GM19468 (cell line): ENCODE results near the gene MED13L.
"Not testable (repeated sequence)": the region's sequence is repeated elsewhere in the genome, so short reads cannot be mapped to it uniquely, and the experiment has no call there.

Experiments
- ATAC-seq: cut with Tn5 transposase; IDR thresholded peaks from one replicate; pipeline ENCODE4 v1.9.1; 2021; ENCODE audit warnings: mild to moderate bottlenecking, moderate library complexity, moderate number of reproducible peaks; ENCODE audit not compliant: unreplicated experiment; ENCODE audit errors: extremely low read depth

The MED13L gene

DNA sequence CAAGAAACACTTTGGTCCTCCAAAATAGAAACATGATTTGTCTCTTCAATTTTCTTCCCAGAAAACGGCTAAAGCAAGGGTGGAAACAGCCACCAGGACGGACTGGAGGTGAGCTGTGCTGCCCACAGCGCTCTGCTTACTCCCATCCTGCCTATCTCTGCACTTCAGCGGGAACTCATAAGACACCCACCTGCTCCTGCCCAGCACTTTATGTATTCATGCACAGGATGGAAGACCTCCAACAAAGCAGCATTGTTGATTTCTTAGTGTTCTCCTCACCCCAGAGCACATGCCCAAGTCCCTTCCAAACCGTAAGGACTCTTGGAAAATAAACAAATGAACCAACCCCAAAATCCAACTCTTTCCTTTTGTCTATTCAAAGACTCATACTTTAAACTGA is 277.2 kb downstream of the MED13L start:
- ATAC-seq = no peak

DNA sequence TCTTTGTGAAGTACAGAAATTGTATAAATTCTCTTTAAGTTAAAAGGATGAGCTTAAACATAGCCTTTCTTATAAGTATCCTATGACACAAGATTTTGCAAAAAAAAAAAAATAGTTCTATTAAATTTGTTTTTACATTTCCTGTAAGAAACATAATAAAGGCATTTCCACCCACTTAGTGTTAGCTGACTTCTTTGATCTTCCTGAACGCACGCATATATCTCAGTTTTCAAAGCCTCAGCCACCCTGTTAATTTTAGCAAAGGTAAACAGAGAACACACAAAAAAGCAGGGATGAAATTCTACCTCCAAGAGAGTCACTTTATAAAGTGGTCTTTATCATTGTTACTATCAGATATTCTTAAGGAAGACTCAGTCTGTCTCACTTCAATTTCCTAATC is 277.9 kb downstream of the MED13L start:
- no peak for ATAC-seq

DNA sequence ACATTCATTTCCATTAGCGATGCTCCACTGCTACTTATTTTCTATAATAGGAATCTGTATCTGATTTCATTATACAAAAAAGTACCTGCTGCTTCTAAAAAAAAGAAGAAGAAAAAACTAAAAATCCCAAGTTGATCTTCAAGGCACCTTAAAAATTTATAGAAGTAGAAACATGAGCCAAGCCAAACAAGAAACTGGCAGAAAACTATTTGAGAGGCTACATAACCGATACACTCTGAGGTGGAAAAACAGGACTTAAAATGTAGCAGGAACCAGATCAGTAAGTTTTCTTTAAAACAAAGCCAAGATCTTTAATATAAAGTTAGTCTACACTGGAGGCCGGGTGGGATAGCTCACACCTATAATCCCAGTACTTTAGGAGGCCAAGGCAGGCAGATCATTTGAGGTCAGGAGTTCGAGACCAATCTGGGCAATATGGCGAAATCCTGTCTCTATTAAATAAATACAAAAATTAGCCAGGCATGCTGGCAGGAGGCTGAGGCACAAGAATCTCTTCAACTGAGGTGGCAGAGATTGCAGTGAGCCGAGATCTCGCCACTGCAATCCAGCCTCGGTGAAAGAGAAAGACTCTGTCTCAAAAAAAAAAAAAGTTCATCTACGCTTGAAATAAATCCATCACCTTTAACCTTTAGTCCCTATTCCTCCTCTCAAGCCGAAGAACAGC is 278.6 kb downstream of the MED13L start:
- no peak for ATAC-seq

DNA sequence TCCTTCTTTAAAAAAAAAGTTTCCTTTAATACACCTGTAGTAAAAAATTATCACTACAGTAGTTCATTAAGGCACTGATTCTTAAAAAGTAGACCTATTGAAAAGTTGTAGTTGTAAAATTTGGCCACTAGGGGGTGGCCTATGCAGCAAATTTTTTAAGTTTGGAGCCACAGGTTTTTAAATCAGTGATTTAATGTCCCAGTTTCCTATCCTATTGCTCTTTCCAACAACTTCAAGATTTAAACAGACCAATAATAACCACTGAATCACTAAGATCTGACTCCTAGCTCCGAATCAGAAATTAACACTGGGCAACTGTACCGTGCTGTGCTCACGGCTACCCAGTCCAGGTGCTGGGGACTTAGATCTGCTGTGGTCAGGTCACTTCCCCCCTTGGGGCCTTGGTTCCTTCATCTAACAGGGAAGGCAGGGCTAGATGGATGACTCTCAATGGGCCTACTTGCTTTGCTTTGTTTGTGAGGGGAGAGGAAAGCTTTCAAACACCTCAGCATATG is 279.3 kb downstream of the MED13L start:
- no peak for ATAC-seq

DNA sequence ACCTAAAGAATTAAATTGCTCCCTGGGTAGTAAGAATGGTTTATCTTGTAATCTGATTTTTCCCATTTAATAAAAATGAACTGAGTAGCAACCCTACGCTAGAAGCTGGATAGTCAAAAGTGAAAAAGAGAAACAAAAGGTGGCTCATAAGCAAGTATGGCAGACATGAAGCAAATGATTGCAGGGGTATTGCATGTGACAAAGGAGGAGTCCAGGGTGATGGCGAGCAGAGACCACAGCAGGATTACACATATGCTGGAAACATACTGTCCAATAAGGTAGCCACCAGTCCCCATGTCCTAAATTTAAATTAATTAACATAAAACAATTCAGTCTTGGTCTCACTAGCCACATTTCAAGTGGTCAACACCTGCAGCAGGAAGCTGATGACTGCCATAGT is 283.8 kb downstream of the MED13L start:
- no peak for ATAC-seq

DNA sequence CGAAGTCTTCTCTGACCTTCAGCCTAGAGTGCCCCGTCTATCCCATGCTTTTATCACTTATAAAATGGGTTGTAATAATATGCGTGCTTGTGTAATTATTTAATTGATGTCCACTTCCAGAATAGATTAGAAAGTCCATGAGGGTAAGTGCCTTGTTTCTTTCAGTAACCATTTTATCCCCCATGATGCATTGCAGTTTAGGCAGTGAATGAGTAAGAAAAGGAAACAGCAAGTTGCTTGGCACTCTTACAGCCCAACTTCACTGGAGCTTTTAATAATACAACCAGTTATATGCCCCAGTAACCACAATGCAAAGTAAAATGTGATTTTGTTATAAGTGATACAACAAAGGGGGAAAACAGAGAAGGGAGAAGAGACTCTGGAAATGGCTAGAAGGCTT is 287.3 kb downstream of the MED13L start:
- ATAC-seq = no peak

DNA sequence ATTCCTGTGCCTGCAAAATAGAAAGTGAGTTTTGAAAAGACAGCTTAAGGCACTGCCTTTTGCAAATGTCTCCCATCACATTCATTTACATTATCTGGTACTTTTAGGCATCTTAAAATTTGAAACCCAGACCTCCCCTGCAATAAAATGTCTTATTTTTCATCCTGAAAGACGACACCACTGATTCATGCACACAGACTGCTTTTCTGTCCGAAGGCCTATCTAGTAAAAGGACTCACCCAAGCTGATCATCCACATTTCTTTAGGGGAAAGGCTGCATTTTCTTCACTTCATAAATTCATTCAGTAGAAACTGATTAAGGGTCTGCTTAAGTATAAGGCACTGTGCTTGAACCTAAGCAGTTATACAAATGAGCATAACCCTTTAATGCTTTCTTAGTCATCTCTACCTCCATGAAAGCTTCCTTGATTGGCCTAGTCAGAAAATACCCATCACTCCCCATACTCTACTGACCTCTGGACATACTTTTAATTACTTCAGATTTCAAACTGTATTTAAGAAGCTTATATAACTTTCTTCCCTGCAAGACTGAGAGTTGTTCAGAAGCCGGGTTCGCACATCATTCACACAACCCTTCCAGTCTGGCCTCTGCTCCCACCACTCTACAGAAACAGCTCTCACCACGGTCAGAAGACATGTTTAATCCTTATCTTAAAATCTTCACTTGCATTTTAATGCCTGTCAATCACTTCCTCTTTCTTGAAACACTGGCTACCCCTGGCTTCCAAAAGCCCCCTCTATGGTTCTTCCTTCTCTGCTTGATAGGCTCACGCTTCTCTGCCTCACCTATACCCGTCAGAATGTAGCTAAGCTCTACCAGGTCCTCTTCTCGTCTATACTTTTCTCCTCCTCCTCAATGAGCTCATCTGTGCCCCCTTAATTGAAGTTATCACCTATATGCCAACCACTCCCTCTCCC is 288.6 kb downstream of the MED13L start:
- no peak for ATAC-seq

DNA sequence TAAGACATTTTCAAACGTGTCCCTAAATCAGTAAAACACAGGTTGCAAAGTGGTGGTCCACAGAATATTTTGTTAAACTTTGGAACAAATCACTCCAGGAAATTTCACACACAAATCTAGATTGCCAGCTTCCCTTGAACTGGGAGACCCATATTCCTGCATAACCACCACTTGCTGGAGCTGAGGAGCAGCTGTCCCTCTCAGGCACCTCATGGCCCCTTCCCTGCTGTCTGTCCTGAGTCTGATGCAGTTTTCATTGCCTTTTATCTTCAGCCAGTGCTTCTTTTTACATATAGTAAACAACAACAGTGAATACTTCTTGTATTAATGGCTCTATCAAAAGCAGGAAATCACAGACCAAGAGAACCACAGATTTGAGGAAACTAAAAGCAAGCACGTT is 289.3 kb downstream of the MED13L start:
- ATAC-seq = no peak

DNA sequence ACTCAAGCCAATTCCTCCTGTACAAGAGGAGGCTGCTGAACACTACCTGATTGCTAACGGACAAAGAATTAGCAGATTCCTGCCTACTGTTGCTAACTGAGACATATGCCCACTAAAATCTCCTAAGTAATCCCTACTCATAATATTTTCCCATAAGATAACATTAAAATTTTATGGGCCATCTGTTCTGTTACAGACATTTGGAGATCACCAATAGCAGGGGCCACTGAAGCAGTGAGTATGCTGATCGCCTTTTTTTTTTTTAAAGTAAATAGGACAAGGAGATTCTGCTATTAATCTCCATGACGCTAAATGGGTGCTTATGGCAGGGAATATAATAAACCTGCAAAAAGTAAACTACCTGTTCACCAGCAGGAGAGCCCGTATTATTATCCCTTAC is 292.9 kb downstream of the MED13L start:
- ATAC-seq = no peak

DNA sequence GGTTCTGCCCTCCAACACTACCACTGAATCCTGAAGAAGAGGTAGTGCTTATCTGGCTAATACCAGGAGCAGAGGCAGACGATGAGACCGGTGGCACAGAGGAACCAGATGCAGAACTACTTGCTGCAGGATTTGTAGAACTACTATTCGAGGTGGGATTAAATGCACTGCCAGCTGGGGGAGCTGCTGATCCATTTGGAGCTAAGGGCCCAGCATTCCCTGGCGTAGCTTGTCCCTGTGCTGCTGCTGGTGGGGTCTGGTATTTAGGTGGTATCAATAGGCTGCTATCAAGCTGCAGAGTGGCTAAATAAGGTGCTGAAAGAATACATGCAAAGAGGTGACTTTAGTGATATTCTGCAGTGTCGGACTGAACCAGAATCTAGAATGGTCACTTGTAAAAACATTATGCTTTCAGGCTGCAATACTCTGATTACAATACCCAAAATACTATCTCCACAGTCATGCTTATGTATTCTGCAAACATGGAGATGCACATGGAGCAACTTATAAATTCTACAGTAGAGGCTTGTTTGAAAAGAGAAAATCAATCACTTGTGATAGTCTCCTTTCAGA is 294.2 kb downstream of the MED13L start:
- ATAC-seq = no peak

DNA sequence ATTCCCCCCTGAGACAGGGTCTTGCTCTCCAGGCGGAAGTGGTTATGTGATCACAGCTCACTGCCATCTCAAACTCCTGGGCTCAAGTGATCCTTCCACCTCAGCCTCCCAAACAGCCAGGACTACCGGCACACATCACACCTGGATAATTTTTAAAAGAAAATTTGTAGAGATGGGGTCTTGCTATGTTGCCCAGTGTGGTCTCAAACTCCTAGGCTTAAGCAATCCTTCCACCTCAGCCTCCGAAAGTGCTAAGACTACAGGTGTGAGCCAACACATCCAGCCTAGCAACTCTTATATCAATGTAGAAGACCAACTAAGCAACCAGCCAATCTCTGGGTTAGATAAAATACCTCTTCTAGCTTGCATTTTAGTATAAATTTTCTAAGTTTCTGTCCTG is 297.2 kb downstream of the MED13L start:
- ATAC-seq = no peak

DNA sequence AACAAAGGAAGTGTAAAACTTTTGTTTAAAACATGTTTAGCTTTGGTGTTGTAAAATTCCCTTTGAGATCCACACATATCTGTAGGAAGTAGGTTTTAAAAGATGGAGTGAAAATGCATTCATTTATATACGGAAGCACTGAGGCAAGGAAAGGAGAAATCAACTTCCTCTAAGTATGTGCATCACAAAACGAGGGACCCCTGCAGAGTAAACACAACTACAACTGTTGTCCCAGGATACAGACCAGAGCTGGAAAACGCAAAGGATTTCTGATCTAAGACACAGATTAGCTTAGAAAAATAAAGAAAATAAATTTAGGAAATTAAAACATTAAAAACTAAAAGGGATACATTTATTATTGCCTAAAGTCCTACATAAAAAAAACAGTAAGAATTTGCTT is 297.6 kb downstream of the MED13L start:
- ATAC-seq = no peak

DNA sequence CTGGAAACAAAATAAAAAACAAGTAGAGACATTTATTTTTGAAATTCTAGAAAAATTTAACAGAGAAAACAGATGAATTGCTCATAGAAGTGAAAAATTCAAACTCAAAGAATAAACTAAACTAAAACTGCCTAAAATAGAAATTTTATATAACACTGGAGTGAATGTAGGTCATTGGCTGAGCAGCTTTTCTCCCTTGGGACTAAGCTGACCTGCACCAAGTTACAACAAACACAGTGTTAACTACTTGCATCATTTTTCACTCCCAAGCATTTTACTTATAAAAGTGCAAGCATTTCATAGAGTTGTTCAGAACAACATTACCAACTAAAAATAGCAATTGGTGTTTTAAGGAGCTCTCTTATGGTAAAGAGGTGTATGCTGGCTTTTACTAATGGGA is 298.1 kb downstream of the MED13L start:
- ATAC-seq = no peak

DNA sequence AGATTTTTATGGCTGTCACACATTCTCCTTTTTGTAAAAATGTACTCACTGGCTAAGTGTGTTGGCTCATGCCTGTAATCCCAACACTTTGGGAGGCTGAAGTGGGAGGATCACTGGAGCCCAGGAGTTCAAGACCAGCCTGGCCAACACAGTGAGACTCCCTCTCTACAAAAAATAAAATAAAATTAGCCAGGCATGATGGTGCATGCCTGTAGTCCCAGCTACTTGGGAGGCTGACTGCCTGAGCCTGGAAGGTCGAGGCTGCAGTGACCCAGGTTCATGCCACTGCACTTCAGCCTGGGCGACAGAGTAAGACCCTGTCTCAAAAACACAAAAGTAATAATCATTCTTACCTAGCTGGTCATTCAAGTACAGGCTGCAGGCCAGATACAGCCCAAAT is 300.7 kb downstream of the MED13L start:
- not testable (repeated sequence) for ATAC-seq

DNA sequence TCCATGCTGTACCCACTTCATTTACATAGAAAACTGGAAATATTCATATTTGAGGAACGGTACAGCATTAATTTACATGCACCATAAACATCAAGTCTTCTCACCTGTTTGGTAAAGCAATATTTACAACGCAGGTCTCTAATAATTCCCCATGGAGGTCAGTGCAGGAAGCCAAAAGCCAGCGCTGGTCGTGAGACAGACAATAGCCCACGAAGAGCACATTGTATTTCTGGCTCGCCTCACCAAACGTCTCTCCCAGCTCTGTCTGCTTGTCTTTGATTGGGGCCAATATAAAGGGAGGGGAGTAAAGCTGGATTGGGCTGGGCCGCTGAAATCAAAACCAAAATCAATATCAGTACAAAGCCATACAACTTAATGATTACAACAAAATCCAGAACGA is 302.1 kb downstream of the MED13L start:
- ATAC-seq = no peak

DNA sequence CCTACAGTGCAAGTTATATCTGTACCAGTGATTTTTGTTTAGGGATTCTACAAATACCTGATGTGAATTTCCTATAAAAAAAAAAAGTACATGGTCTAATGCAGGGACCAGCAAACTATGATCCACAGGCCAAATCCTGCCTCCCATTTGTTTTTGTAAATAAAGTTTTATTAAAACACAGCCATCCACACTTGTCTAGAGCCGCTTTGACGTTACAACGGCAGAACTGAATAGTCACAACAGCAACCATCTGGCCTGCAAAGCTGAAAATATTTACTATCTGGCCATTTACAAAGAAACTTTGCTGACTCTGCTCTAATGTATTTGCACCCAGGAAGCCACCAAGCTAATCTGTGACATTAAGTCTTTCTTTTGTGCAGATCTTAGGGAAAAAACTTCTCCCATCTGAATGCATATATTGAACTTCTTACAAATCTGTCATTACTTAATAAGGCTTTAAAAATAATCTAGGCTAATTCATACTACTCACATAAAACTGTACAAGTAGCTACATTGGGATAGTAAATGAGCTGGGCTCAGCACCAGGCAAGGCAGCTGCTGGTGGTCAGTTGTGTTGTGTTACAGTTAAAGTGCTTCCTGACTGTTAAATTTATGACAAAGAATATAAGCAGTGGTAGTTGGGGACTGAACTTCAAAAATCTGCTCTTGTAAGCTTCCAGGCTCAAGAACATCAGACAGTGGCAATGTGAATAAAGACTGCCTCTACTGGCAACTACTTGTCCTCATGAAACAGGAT is 303.3 kb downstream of the MED13L start:
- no peak for ATAC-seq

DNA sequence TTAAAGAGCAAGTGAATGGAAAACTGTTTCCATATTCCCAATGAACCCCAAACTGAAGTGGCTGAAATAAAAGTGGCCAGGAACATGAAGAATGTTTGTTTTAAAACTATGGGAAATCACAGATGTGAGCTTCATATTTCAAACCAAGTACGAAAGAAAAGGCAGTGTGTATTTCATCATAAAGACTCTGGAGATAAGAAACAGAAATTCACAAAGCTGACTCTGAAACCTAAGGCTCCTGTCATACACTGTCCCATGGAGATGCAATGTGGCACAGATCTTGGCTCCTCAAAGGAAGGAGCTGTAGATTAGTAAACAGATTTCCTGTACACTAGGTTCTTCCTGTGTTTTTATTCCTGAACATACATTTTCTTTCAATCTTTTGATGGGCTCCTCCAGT is 304.4 kb downstream of the MED13L start:
- no peak for ATAC-seq

DNA sequence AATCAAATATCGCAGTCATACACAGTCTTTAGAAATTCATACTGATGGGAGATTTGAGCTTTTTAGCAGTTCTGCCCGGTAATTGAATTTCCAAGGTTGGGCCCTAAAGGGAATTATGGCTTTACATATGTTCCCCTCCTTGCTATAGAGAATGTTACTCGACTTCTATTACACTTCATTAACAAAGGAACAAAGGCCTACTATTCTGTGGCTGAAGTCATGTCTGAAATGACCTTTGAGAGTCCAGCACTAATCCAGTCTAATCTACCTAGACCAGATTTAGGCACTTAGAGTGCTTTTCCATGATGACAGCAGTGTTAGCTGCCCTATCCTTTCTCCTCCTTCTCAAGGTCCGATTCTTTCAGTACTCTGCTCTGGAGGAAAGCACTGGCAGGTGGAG is 305.3 kb downstream of the MED13L start:
- no peak for ATAC-seq

DNA sequence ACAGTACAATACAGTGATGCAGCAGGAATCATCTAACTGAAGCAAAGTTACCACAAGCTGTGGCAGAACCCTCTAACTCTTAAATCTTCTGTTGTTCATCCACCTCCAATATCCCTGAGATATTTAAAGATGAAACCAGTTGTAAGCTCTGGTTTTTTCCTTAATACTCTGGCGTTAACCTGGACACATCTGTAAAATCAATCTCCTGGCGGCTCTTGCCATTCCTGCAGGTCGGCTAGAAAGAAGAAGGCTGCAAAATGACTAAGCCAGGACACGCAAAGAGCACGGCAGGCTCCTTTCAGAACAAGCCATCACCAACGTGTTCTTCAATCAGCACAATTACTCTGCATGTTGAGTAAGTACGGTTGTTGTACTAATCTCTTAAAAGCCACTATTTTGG is 309.3 kb downstream of the MED13L start:
- no peak for ATAC-seq

DNA sequence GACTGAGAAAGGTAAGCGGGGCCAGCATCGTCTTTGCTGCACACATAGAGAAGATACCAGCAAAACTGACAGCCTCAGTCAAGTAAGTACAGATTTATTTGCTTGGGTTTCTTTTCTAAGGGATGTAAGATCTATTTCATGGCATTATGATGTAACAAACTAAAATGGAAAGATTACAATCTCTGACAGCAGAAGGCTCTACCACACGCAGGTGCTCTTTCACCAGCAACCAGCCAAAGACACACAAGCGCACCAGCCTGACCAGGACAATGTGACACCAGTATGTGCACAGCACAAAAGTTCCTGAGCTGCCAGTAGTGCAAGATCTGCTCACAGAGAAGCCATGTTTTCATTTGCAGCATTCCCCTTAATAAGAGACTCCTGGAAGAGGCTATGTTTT is 311.1 kb downstream of the MED13L start:
- no peak for ATAC-seq
